GM12865 (cell line): ENCODE measurements around the gene PRDM16.

Experiments
- DNase-seq: peaks from one replicate; pipeline ENCODE4 v3.0.0; 2010; ENCODE audit warnings: low read depth
- H3K4me3 ChIP-seq: 2 replicates; pipeline ENCODE4 v1.5.1; 2011; ENCODE audit warnings: mild to moderate bottlenecking, low read depth, low read length, control low read depth
- CTCF ChIP-seq: IDR thresholded peaks from 2 replicates; pipeline ENCODE4 v1.5.1; 2011; ENCODE audit warnings: low read length, control low read depth, low read depth, inconsistent platforms; ENCODE audit not compliant: insufficient read depth; ENCODE audit errors: missing control alignments

PRDM16 gene

GRCh38 chr1:3022976-3023375, 46.0 kb upstream of the PRDM16 start:
- H3K4me3 ChIP-seq, result no peak overlapping the region
- TF ChIP-seq CTCF, result no peak
- DNase-seq, result no peak

GRCh38 chr1:3024019-3024418, 45.0 kb upstream of the PRDM16 start:
- H3K4me3 ChIP-seq, result no peak overlapping the region
- no peak for TF ChIP-seq CTCF
- no peak for DNase-seq

- TF ChIP-seq CTCF, result no peak
- no peak overlapping the region for H3K4me3 ChIP-seq
- no peak for DNase-seq
Observed at GRCh38 chr1:3024588-3024987, 44.4 kb upstream of the PRDM16 start.

GRCh38 chr1:3026124-3026523, 42.9 kb upstream of the PRDM16 start:
- H3K4me3 ChIP-seq, result no peak overlapping the region
- TF ChIP-seq CTCF, result no peak
- no peak for DNase-seq

GRCh38 chr1:3026581-3027391, 42.2 kb upstream of the PRDM16 start:
- DNase-seq, result no peak
- no peak for TF ChIP-seq CTCF
- no peak overlapping the region for H3K4me3 ChIP-seq

- TF ChIP-seq CTCF, result no peak
- no peak for DNase-seq
Observed at GRCh38 chr1:3027611-3028371, 41.2 kb upstream of the PRDM16 start.

More at GRCh38 chr1:3027611-3028371, 41.2 kb upstream of the PRDM16 start:
- no peak overlapping the region for H3K4me3 ChIP-seq
